ENCODE data around the gene OPRD1. TPM values are rescaled to one million over a fixed set of nuclear protein-coding genes. Genes with fewer than 3 reads are reported as not detected.
"Not testable (repeated sequence)": the region's sequence is repeated elsewhere in the genome, so short reads cannot be mapped to it uniquely, and the experiment has no call there.

Gene OPRD1
- polyA plus RNA-seq (ENCODE audit: insufficient read length in 4 of 4), result under 1 TPM; 0.29 to 0.63 (median 0.35) TPM

DNA sequence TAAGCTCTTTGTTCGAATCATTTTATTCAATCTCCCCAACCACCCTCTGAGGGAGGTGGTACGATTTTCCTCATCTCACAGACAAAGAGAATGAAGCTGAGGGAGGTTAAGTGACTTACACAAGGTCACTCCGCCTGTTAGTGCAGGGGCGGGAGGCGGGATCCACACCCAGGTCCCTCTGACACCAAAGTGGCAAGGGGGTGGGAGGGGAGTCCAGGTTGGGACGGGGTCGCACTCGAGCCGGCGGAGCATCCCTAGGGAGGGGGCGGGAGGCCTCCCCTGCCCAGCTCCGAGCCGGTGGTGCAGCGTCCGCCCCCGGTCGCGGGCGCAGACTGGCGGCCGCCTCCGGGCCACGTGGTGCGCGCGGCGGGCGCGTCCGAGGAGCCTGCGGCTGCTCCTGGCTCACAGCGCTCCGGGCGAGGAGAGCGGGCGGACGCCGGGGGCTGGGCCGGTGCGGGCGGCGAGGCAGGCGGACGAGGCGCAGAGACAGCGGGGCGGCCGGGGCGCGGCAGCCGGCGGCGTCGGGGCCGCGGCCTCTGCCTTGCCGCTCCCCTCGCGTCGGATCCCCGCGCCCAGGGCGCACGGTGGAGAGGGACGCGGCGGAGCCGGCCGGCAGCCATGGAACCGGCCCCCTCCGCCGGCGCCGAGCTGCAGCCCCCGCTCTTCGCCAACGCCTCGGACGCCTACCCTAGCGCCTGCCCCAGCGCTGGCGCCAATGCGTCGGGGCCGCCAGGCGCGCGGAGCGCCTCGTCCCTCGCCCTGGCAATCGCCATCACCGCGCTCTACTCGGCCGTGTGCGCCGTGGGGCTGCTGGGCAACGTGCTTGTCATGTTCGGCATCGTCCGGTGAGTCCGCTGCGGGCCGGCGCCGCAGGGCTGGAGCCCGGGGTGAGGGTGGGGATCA is at the start of gene OPRD1:
Gene OPRD1, plus strand, starts transcription at position 405 of the 903 bp plus-strand sequence. Its CDS starts 214 bp downstream, at position 619.
- DNase-seq (ENCODE audit: low read depth in 4 of 4, low spot score in 3 of 4), result no peak

GRCh38 chr1:28766532-28767183 is 45.3 kb upstream of the OPRD1 start:
- no peak for DNase-seq (ENCODE audit: low read depth in 4 of 4, low spot score in 3 of 4)

GRCh38 chr1:28770601-28771165 is 41.3 kb upstream of the OPRD1 start:
- DNase-seq (ENCODE audit: low read depth in 4 of 4, low spot score in 3 of 4), result no peak

GRCh38 chr1:28771921-28772320 is 40.0 kb upstream of the OPRD1 start:
- not testable (repeated sequence) for DNase-seq (ENCODE audit: low read depth in 4 of 4, low spot score in 3 of 4)

GRCh38 chr1:28773105-28773504 is 38.9 kb upstream of the OPRD1 start:
- DNase-seq (ENCODE audit: low read depth in 4 of 4, low spot score in 3 of 4), result no peak

DNA sequence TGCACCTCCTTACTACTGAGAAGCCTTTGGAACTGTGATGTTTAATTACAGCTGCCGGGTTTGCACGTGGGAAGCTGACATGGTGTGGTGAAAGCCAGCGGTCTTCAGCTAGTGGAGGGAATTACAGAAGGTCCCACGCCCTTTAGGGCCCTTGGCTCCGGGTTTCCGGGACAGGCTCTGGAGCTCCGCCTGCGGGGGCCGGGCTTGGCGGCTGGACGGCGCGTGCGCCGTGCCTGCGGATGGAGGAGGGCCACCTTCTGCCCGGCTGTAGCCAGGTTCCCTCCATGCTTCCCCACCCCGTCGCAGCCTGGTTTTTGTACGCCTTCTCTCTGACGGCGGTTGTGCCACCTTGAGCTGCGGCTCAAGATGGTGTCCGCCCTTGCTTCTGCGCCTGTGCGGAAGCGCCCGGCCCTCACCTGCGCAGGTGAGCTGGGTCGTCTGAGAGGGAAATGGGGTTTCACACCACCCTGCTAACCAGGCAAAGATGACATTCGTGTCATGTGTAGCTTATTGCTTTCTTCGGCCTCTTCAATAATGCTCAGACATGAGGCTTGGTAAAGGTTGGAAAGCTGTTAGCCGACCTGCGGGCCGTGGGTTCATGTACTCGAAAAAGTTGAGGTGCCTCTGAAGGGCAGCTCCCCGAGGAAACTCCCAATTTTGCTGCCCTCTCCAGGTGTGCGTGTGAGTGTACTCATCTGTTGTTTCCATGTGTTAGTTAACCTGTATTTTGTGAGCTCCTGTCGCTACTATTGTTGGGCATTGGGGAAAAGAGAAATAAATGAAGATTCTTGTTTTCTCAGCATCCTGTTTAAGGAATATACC is 36.6 kb upstream of the OPRD1 start:
- DNase-seq (ENCODE audit: low read depth in 4 of 4, low spot score in 3 of 4), result peak; percentile 36 to 52 (median 44)

DNA sequence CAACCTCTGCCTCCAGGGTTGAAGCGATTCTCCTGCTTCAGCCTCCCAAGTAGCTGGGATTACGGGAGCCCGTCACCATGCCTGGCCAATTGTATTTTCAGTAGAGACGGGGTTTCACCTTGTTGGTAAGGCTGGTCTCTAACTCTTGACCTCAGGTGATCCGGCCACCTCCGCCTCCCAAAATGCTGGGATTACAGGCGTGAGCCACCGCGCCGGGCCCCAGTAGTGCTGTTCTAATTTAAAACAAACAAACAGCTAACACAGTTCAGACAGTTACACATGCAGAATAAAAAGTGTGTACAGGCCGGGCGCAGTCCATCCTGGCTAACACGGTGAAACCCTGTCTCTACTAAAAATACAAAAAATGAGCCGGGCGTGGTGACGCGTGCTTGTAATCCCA is 35.6 kb upstream of the OPRD1 start:
- no peak for DNase-seq (ENCODE audit: low read depth in 4 of 4, low spot score in 3 of 4)

DNA sequence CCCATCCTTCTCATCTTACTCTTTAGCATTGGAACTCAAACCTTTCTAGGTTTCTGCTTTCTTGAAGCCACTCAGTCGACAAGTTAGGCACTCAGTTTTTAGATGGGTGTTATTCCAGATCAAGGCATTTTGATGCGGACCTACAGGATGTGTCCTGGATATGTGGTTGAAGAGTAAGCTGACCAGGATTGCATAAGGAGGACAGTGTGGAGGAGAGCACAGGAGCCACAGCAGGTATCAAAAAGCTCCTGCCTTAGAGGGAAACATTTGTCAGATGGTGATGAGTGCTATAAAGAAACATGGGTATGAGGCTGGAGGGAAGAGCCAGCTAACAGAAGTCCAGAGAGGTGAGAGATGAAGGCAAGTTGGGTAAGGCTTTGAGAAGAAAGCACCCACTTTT is 33.9 kb upstream of the OPRD1 start:
- DNase-seq (ENCODE audit: low read depth in 4 of 4, low spot score in 3 of 4), result no peak

DNA sequence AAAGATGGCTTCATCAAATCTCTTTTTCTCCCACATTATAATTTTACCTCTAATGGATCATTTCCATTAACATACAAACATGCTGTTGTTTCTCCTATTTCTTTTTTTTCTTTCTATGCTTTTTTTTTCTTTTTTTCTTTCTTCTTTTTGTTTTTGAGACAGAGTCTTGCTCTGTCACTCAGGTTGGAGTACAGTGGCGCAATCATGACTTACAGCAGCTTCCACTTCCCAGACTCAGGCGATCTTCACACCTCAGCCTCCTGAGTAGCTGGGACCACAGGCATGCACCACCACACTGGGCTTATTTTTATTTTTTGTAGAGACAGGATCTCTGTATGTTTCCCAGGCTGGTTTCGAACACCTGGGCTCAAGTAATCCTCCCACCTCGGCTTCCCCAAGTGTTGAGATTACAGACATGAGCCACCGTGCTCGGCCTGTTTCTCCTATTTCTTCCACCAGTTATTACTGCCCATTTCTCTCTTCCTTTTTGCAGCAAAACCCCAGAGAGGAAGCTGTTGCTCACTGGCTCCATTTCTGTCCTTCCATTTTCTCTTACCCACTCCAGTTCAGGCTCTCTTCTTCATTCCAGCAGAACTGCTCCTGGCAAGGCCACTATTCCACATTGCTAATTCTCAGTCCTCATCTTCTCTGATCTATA is 32.1 kb upstream of the OPRD1 start:
- no peak for DNase-seq (ENCODE audit: low read depth in 4 of 4, low spot score in 3 of 4)

DNA sequence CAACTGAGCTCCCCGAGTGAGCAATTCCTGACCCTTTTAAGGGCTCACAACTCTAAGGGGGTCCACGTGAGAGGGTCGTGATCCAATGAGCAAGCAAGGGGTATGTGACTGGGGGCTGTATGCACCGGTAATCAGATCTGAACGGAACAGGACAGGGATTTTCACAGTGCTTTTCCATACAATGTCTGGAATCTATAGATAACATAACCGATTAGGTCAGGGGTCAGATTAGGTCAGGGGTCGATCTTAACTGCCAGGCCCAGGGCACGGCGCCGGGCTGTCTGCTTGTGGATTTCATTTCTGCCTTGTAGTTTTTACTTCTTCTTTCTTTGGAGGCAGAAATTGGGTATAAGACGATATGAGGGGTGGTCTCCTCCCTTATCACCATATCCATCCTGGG is 30.7 kb upstream of the OPRD1 start:
- no peak for DNase-seq (ENCODE audit: low read depth in 4 of 4, low spot score in 3 of 4)

DNA sequence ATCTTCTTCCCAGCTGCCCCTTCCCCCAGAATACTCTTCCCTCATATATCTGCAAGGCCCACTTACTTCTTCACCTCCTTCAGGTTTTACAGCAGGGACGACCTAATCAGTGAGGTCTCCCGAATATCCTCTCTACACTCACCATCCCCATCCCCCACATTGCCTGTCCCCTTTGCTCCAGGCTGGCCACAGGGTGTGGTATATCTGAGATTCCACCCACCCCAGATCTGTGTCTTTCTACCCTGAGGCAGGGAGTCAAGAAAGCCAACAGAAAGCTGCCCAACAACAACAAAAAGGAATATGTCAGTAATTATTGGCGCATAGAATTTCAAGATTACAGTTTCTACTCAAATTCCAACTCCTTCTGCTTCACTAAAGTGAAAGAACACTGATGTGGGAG is 30.0 kb upstream of the OPRD1 start:
- DNase-seq (ENCODE audit: low read depth in 4 of 4, low spot score in 3 of 4), result no peak

- no peak for DNase-seq (ENCODE audit: low read depth in 4 of 4, low spot score in 3 of 4)
These were observed 28.6 kb upstream of the OPRD1 start for GRCh38 chr1:28783363-28783762.

- no peak for DNase-seq (ENCODE audit: low read depth in 4 of 4, low spot score in 3 of 4)
These were observed 22.6 kb upstream of the OPRD1 start for GRCh38 chr1:28789412-28789811.

GRCh38 chr1:28789816-28790215 is 22.2 kb upstream of the OPRD1 start:
- no peak for DNase-seq (ENCODE audit: low read depth in 4 of 4, low spot score in 3 of 4)

GRCh38 chr1:28790377-28791035 is 21.5 kb upstream of the OPRD1 start:
- no peak for DNase-seq (ENCODE audit: low read depth in 4 of 4, low spot score in 3 of 4)

DNA sequence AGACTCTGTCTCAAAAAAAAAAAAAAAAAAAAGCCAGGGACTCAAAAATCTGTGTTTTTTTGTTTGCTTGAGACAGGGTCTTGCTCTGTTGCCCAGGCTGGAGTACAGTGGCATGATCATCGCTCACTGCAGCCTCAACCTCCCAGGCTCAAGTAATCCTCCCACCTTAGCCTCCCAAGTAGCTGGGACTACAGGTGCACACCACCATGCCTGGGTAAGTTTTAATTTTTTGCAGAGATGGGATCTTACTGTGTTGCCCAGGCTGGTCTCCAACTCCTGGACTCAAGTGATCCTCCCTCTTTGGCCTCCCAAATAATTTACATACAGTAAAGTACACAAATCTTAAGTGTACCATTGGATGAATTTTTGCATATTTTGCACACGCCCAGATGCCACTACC is 20.0 kb upstream of the OPRD1 start:
- DNase-seq (ENCODE audit: low read depth in 4 of 4, low spot score in 3 of 4), result not testable (repeated sequence)

- DNase-seq (ENCODE audit: low read depth in 4 of 4, low spot score in 3 of 4), result no peak
These were observed 19.3 kb upstream of the OPRD1 start for GRCh38 chr1:28792644-28793121.

DNA sequence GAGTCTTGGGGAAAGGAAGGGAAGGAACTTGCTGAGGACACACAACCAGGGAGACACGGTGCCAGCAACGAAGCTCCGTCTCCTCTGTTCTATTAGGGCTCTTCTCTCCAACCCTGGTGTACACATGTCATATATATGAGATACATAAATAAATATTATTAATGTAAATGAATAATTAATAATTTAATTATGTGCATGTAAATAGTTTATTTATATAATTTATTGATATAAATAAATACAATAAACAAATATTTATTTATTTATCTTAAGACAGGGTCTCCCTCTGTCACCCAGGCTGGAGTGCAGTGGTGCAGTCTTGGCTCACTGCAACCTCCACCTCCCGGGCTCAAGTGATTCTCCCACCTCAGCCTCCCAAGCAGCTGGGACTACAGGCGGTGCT is 17.4 kb upstream of the OPRD1 start:
- DNase-seq (ENCODE audit: low read depth in 4 of 4, low spot score in 3 of 4), result not testable (repeated sequence)
